Loucy (cell line): ENCODE results near the gene PATE4.

Experiments used
- H2AFZ ChIP-seq: fragments of 200-600 bp; sonication (generic); 2 replicates; pipeline ENCODE4 v1.6.0; 2016; ENCODE audit warnings: antibody characterized with exemption, mild to moderate bottlenecking, low read length, moderate library complexity
- H3F3A ChIP-seq: fragments of 200-600 bp; 2 replicates; pipeline ENCODE4 v1.6.0; 2016; ENCODE audit warnings: antibody characterized with exemption, low read depth, mild to moderate bottlenecking
- H3K27me3 ChIP-seq: fragments of 200-600 bp; sonication (generic); 2 replicates; pipeline ENCODE4 v1.6.1; 2014; ENCODE audit warnings: low read length, mild to moderate bottlenecking; ENCODE audit not compliant: insufficient read depth, poor library complexity, severe bottlenecking
- H3K36me3 ChIP-seq: fragments of 200-600 bp; sonication (generic); 2 replicates; pipeline ENCODE4 v1.6.1; 2016; ENCODE audit warnings: low read length; ENCODE audit not compliant: insufficient read depth
- H3K4me1 ChIP-seq: fragments of 200-600 bp; sonication (generic); 2 replicates; pipeline ENCODE4 v1.5.1; 2014; ENCODE audit warnings: low read length, mild to moderate bottlenecking; ENCODE audit not compliant: insufficient read depth, poor library complexity, severe bottlenecking
- H3K4me2 ChIP-seq: fragments of 200-600 bp; sonication (generic); 2 replicates; pipeline ENCODE4 v1.6.0; 2014; ENCODE audit warnings: antibody characterized with exemption, low read length, low read depth, mild to moderate bottlenecking; ENCODE audit not compliant: poor library complexity, severe bottlenecking
- H3K4me3 ChIP-seq: fragments of 200-600 bp; sonication (generic); 2 replicates; pipeline ENCODE4 v1.5.1; 2014; ENCODE audit warnings: low read length, mild to moderate bottlenecking, mixed read lengths; ENCODE audit not compliant: poor library complexity, severe bottlenecking
- H3K79me2 ChIP-seq: fragments of 200-600 bp; sonication (generic); 2 replicates; pipeline ENCODE4 v1.6.1; 2014; ENCODE audit warnings: low read length; ENCODE audit not compliant: insufficient read depth
- H3K9ac ChIP-seq: fragments of 200-600 bp; sonication (generic); 2 replicates; pipeline ENCODE4 v1.6.0; 2014; ENCODE audit warnings: mild to moderate bottlenecking, low read depth, low read length, moderate library complexity; ENCODE audit not compliant: poor library complexity, severe bottlenecking
- H3K9me2 ChIP-seq: fragments of 200-600 bp; sonication (generic); replicated peaks from 2 replicates; pipeline ENCODE4 v1.6.1; 2016; ENCODE audit warnings: low read depth, low read length, mixed read lengths
- H3K9me3 ChIP-seq: fragments of 200-600 bp; sonication (generic); 2 replicates; pipeline ENCODE4 v1.6.1; 2014; ENCODE audit warnings: mild to moderate bottlenecking, antibody characterized with exemption, low read length, low read depth; ENCODE audit not compliant: insufficient read depth
- H4K20me1 ChIP-seq: fragments of 200-600 bp; sonication (generic); 2 replicates; pipeline ENCODE4 v1.6.0; 2014; ENCODE audit warnings: antibody characterized with exemption, low read length, mild to moderate bottlenecking; ENCODE audit not compliant: insufficient read depth, poor library complexity, severe bottlenecking
- CTCF ChIP-seq: fragments of 200-600 bp; sonication (generic); conservative IDR thresholded peaks from 2 replicates; pipeline ENCODE4 v1.5.1; 2014; ENCODE audit warnings: mild to moderate bottlenecking, antibody characterized with exemption, low read length
- EZH2phosphoT487 ChIP-seq: fragments of 200-600 bp; IDR thresholded peaks from 2 replicates; pipeline ENCODE4 v1.6.1; 2018; ENCODE audit warnings: antibody characterized with exemption, mild to moderate bottlenecking, moderate library complexity, borderline replicate concordance

The PATE4 gene

GRCh38 chr11:125833016-125833415, at the start of gene PATE4:
TSS of gene PATE4 (plus strand) at chr11:125833316. CDS start at chr11:125833360, 44 bp downstream.
- Histone ChIP-seq H2AFZ (no peak within 1 kb of the TSS), H3K79me2 (no peaks in the 10 kb centered on the region), H3K9me3 (no peaks in the 10 kb centered on the region), H4K20me1 (no peaks in the 10 kb centered on the region), H3K4me1 (no peaks in the 10 kb centered on the region), H3K27me3 (no peaks in the 10 kb centered on the region), H3K4me3 (no peak within 1 kb of the TSS), H3K4me2 (no peak within 1 kb of the TSS), H3K9ac (no peak within 1 kb of the TSS), H3F3A (no peaks in the 10 kb centered on the region), H3K9me2 (no peaks in the 10 kb centered on the region), H3K36me3 (no peaks in the 10 kb centered on the region)
- TF ChIP-seq EZH2phosphoT487 (no peak), CTCF (no peak)

GRCh38 chr11:125784678-125785077, 48.4 kb upstream of the PATE4 start:
- no peak overlapping the region for H2AFZ ChIP-seq
- no peaks in the 10 kb centered on the region for H3K36me3 ChIP-seq
- H3F3A ChIP-seq, result no peaks in the 10 kb centered on the region
- H3K9me2 ChIP-seq, result no peaks in the 10 kb centered on the region
- H3K27me3 ChIP-seq, result no peaks in the 10 kb centered on the region
- H3K9me3 ChIP-seq, result no peaks in the 10 kb centered on the region
- no peak overlapping the region for H3K9ac ChIP-seq
- TF ChIP-seq EZH2phosphoT487 (no peak), CTCF (no peak)
- H3K4me3 ChIP-seq, result no peak overlapping the region
- H3K4me2 ChIP-seq, result no peak overlapping the region
- no peaks in the 10 kb centered on the region for H3K4me1 ChIP-seq
- no peaks in the 10 kb centered on the region for H4K20me1 ChIP-seq
- H3K79me2 ChIP-seq, result no peaks in the 10 kb centered on the region

- TF ChIP-seq CTCF (no peak), EZH2phosphoT487 (no peak)
- no peaks in the 10 kb centered on the region for H3K9me3 ChIP-seq
- no peak within 1 kb of the TSS for H3K9ac ChIP-seq
- no peak within 1 kb of the TSS for H3K4me3 ChIP-seq
- no peaks in the 10 kb centered on the region for H3K27me3 ChIP-seq
- H3K36me3 ChIP-seq, result no peaks in the 10 kb centered on the region
- H3K4me1 ChIP-seq, result no peaks in the 10 kb centered on the region
- H2AFZ ChIP-seq, result no peak within 1 kb of the TSS
- no peaks in the 10 kb centered on the region for H3K79me2 ChIP-seq
- no peaks in the 10 kb centered on the region for H3K9me2 ChIP-seq
- H3F3A ChIP-seq, result no peaks in the 10 kb centered on the region
- no peak within 1 kb of the TSS for H3K4me2 ChIP-seq
- H4K20me1 ChIP-seq, result no peaks in the 10 kb centered on the region
Observed at GRCh38 chr11:125787827-125788226, 45.3 kb upstream of the PATE4 start, which contains the start of gene PATE3. TSS of gene PATE3 (plus strand) at chr11:125788127. CDS start at chr11:125788152, 25 bp downstream.
